Fibroblast of pulmonary artery (primary cell): ENCODE measurements around the gene RARRES1.

Source experiments
- DNase-seq: peaks from one replicate; pipeline ENCODE4 v3.0.0-alpha.2; 2010; ENCODE audit warnings: low read depth
- H3K4me3 ChIP-seq: replicated peaks from 2 replicates; pipeline ENCODE4 v1.5.1; 2011; ENCODE audit warnings: low read depth, mild to moderate bottlenecking, control low read depth, low read length, moderate library complexity
- CTCF ChIP-seq: IDR thresholded peaks from 2 replicates; pipeline ENCODE4 v1.5.1; 2011; ENCODE audit warnings: mild to moderate bottlenecking, control low read depth, low read length, inconsistent platforms; ENCODE audit errors: missing control alignments

Gene RARRES1

GRCh38 chr3:158713094-158713499 is 19.2 kb downstream of the RARRES1 start:
- no peak for TF ChIP-seq CTCF
- H3K4me3 ChIP-seq, result no peak overlapping the region
- peak; percentile 77 for DNase-seq

GRCh38 chr3:158712443-158712842 is 19.8 kb downstream of the RARRES1 start:
- DNase-seq, result no peak
- TF ChIP-seq CTCF, result no peak
- no peak overlapping the region for H3K4me3 ChIP-seq

DNA sequence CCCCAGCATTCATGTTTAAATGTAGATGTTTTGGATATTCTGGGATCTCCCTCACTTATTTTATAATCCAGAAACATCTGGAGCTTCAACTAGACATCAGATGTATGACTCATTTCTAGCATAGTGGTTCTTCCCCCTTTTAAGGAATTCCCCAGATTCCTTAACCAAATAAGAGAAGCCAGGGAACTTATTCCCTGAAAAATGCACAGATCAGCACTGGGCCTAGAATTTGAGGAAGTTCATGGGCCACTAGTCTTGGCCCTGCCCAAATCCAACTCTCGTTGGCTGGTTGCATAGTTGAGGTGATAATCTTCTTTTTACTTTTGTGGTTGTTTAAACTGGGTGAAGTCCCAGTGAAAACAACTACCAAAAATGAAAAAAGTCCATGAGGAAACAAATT is 20.4 kb downstream of the RARRES1 start:
- H3K4me3 ChIP-seq, result no peak overlapping the region
- TF ChIP-seq CTCF, result no peak
- DNase-seq, result peak; percentile 83

DNA sequence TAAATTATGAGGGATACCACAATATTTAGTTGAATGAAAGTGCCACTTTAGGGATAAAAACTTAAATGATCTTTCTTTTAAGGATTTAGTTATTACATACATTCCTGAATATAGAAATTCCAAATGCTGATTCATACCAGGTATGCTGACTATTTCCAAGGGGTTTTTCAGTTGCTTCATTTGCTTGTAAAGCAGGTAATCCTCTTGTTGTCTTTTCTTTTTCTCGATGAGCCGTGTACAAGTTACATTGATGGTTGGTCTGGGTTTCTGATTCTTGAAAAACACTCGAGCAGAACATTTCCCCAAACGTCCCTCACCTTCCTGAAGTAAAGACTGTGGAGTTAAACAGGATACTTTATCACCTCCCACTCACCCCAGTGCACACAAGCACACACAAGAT is 21.7 kb downstream of the RARRES1 start:
- H3K4me3 ChIP-seq, result no peak overlapping the region
- TF ChIP-seq CTCF, result no peak
- no peak for DNase-seq

DNA sequence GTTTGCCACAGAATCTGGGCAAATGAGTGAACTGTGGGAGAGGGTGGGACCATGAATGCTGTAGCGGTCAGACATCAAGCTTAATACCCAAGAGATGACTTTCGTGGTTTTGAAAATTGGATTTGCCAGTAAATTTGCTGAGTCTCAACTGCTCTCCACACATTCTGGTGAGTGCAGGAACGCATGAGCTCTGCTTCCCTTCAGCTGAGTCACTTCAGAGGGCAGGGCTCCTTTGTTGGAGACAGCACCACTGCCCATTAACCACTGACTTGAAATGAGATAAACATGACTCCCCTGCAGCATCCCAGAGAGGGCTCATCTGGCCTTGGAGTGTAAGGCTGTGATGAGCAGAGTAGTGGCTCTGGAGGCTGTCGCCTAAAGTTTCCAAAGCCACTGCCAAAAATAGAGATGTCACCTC is 22.6 kb downstream of the RARRES1 start:
- DNase-seq, result peak; percentile 92
- no peak for TF ChIP-seq CTCF

GRCh38 chr3:158703566-158703965 is 28.7 kb downstream of the RARRES1 start:
- no peak overlapping the region for H3K4me3 ChIP-seq
- peak; percentile 49 for DNase-seq
- TF ChIP-seq CTCF, result no peak

More for the DNA sequence above, 22.6 kb downstream of the RARRES1 start:
- H3K4me3 ChIP-seq, result no peak overlapping the region

DNA sequence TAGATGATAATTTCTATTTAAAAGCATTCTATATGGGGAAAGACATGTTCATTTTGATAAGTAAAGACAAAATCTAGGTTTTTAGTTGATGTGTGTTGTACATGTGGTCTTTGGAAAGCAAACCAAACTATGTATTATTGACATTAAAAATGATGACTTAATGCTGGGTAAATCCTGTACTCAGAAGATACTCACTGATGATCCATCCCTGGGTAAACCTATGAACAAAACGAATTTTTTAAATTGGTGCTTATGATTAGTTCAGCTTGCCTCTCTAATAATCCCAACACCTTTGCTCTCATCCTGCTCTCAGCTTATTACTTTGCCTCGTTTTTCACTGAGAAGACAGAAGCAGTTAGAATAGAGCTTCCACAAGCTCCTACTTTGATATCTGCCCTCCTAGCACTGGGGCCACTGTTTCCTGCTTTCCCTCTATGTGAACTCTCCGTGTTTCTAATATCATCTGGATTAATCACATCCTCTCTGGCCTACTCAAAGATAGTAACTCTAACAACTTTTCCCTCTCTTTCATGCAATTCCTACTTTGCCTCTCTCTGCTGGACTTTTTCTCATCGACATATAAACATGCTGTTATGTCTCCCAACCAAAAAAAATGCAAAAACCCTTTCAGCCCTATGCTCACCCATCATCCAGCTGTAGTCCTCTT is 29.3 kb downstream of the RARRES1 start:
- peak; percentile 76 for DNase-seq
- no peak for TF ChIP-seq CTCF
- no peak overlapping the region for H3K4me3 ChIP-seq
